DMS153 treated with DMSO at 0.1 percent for 48 hours (cell line): ENCODE results near the gene EZR.

ENCODE experiments used
- DNase-seq: peaks from one replicate; lab custom pipeline; 2025; ENCODE audit not compliant: unreplicated experiment; lab: John Stamatoyannopoulos, UW

EZR gene

DNA sequence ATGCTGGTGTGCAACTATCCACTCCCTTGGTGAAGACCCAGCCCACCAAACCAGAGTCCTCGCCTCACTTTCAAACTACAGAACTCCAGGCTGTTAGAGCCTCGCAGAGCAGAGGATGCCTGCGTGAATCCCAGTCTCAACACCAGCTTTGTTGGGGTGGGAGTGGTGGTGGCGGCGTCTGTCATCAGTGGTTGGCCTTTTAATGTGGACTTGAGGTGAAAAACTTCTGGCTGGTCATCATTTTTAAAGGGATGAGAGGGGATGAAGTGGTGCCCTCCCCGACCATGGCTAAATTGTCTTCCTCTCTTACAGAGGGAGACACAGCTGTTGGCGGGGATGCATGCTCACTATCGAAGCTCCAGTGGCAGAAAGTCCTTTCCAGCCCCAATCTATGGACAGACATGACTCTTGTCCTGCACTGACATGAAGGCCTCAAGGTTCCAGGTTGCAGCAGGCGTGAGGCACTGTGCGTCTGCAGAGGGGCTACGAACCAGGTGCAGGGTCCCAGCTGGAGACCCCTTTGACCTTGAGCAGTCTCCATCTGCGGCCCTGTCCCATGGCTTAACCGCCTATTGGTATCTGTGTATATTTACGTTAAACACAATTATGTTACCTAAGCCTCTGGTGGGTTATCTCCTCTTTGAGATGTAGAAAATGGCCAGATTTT lies 54.9 kb downstream of the EZR start:
- DNase-seq, result no peak

DNA sequence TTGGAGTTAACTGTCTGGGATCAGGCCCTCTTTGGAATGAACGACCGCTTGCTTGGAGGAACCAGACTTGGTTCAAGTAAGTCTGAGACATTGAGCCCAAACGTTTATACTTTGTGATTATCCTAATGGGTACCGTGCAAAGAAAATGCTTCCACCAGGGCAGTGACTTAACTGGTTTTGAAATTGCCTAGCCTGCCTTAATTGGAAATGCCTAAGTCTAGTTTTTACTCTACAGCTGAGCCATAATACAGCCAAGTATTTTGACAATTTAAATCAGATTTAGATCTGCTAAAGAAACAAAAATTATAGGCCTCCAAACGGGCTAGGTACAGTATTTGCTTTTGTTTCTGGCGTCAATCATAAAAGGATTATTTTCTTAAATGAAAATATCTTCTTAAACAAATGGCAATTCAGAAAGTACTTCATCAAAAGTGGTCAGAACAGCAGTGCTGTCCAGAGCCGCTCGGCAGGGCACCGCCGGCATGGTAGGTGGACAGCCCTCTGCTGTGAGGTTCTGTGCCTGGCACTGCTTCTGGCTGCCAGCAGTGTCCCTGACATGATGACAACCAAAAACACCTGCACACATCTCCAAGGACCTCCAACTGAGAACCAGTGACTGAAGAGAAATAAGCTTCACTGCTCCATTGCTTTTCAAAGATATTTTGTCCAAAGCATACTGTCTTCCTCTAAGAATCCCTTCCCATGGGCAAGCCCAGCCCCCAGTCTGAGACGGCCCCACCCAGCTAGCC lies 55.6 kb downstream of the EZR start:
- no peak for DNase-seq

DNA sequence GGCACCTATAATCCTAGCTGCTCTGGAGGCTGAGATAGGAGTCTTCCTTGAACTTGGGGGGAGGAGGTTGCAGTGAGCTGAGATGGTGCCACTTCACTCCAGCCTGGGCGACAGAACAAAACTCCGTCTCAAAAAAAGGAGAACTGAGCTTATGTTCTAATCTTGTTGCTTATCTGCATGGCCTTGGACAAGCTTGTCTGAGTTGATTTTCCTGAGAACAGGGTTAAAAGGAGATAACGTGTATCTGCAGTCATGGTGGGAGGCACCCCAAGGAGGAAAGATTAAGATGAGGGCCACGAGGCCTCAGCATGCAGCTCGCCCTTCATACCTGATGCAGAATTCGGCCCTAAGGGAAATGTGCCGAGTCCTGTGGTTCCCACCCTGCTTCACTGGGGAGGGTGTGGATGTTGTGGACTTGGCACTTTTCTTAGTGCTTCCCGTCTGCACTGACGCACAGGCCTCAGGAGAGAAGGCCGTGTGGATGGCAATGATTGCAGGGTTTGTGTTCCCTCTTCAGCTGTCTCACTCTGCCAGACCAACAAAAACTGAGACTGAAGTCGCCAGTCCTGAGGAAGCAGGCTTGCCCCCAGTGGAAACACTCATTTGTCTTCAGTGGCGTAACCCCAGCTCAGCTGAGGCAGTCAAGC lies 56.3 kb downstream of the EZR start:
- DNase-seq, result no peak

- DNase-seq, result no peak
Observed at GRCh38 chr6:158761746-158762145, 57.4 kb downstream of the EZR start.

DNA sequence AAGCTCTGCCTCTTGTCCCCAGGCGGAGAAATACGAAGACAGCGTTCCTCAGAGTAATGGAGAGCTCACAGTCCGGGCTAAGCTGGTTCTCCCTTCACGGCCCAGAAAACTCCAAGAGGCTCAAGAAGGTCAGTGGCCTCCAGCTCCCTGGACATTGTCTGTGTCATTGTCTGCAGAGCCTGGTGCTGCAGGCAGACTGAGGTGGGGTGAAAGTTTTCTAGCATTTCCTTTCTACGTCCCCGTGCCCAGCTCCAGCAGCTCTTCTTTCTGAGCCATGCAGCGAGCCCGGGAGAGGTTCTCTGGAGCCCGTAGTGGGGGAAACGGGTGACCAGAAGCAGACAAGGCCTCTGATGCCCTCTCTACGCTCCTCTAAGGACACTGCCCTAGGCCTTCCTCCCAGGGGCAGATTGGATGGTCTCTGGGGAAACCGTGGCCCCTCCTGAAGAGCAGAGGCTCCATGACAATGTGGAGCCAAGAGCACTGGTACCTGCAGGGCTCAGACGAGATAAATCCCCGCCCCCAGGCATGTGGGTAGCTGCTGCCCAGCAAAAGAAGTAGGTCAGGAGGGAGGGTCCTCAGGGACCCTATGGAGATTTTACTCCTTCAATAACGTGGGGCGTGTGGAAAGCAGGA lies 58.4 kb downstream of the EZR start:
- no peak for DNase-seq

DNA sequence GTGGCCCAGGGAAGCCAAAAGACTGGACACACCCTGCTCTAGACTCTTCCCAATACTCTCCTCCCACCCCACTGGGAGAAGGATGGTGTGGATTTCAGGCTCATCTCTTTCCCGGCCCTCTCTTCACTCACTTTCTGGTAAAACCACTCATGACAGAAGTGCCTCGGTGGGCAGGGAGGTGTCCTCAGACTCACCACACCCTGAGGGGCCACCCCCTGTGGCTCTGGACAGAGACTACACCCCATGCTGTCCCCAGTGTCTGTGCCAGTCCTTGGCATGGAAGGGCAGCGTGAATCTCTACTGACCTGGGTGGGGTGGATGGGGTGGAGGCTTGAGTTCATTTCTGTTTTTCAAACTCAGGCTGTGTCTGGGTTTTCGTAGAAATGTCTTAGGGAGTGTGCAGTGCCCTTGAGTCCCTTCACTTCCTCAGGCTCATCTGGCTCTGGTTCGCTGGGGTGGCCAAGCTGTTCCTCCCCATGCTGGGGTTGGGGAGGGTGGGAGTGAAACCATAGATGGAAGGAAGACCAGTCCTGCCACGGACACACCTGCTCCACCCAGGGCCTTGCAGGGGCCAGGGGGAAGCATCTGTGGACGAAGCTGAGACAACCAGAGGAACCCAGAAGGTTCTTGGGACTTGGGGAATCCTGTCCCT lies 59.1 kb downstream of the EZR start:
- DNase-seq, result no peak

DNA sequence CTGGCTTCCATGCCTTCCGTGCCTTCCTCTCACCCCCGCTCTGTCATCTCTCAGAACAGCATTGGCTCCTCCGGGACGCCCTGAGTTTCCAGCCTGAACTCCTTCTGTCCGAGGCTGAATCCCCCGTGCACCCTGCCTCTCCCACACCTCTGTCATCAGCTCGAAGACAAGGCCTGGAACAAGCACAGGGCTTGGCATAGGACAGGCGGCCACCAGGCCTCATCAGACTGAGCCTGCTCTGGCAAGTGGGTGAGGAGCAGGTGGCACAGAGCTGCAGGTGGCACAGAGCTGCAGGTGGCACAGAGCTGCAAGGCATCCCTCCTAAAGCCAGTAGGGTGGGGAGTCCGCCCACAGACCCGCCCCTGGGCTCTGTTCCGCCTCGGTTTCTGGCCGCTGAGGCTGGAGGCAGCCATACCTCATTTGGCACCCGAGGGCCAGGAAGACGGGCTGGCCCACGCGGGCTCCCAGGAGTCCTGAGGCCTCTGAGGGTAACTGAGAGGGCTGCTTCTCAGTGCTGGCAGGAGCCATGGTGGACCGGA lies 60.2 kb downstream of the EZR start:
- DNase-seq, result peak; percentile 42

DNA sequence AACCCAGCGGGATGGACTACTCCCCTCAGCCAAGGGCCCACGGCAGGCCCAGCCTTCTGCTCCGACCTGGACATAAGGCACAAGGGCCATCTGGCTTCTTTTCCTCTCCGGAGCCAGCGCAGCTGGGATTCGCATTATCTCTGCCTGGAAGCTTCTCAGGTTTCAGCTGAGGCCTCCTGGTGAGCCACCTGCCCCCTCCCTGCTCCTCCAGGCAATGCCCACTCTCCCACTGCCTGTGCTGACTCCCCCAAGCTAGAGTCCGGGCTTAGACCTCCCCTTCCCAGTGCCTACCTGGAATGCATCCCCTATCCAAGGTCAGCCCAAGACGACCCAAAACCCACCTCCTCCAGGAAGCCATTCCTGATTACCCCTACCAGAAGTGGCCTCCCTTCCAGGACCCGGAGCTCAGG lies 60.7 kb downstream of the EZR start:
- peak; percentile 48 for DNase-seq

DNA sequence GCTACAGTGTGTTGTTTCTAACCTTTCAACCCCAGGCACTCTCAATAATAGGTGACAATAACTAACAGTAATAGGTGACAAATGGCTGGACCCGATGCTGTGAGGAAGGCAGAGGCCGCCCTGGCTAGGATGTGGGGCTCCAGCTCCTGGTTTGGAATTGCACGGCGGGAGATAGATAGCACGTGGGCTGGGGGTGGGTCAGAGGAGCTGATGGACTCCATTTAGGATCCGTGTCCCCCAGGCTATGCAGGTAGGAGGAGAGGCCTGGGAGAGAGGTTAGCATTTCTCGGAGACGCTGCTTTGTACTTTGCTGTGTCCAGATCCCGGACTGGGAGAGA lies 61.4 kb downstream of the EZR start:
- DNase-seq, result no peak

GRCh38 chr6:158756977-158757752 lies 62.0 kb downstream of the EZR start:
- DNase-seq, result no peak

GRCh38 chr6:158756126-158756525 lies 63.0 kb downstream of the EZR start:
- DNase-seq, result no peak

- DNase-seq, result no peak
Observed at GRCh38 chr6:158755636-158756035, 63.5 kb downstream of the EZR start.

- no peak for DNase-seq
Observed at GRCh38 chr6:158754738-158755137, 64.4 kb downstream of the EZR start.

GRCh38 chr6:158753811-158754210 lies 65.4 kb downstream of the EZR start:
- no peak for DNase-seq

DNA sequence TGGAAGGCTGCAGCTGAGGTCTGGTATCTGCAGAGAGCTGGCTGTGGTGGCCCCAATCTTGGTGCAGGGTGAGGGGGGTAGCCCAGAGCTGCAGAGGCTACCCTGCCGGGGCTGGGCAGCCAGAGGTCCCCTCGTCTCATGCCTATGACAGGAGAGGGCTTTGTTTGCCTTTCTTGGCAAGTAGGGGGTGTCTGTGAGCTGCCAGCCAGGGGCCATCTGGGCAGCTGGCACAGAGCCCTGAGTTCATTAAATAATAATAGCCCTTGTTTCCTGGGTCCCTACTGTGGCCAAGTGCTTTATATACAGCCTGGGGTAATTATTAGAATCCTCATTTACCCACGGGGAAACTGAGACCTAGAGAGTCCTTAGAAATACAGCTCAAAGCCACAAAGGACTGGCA lies 66.6 kb downstream of the EZR start:
- DNase-seq, result peak; percentile 70

- DNase-seq, result no peak
Observed at GRCh38 chr6:158751921-158752320, 67.2 kb downstream of the EZR start.

GRCh38 chr6:158751224-158751623 lies 67.9 kb downstream of the EZR start:
- no peak for DNase-seq

DNA sequence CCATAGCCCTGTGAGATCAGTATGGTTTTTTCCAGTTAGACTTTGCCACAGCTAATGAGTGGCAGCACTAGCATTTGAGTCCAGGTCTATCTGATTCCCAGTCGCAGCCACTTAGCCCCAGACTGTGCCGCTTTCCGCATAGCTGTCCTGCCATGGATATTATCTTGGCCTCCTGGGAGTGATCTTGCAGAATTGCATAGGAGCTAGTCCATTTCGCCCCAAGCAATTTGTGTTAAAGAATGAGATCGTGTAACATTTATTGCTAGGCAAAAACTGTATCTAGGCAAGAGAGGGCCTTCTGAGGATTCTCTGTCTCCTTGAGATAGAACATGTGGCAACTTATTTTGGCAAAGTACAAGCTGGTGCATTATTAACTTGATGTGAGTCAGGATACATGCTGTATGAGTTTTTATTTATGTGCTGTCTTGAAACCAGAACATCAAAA lies 74.2 kb downstream of the EZR start:
- no peak for DNase-seq

DNA sequence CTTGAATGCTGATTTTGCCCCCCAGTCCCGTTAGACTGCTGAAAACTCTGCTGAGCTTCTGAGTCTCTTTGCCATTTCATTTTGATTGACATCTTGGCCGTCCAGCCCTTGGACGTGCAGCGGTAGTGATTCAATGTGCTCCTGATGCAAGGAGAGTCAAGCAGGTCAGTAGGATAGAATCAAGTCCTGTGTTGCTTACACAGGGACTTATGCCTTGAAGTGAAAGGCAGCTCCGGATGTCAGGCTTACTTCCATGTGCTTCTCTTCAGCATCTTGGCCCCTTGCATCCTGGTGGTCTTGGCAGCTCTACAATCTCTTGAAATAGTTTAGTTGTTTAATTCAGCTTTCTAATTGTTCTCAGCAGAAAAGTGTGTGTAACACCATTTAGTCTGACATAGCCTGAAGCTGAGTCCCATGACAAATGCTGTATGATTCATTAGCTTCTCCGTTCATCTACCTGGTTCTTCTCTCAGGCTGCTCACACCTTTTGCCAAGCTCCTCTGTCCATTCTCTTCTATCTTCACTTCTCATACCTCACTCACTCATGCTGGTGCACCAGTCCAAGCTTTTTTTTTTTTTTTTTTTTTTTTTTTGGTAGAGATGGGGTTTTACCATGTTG lies 76.0 kb downstream of the EZR start:
- DNase-seq, result no peak

DNA sequence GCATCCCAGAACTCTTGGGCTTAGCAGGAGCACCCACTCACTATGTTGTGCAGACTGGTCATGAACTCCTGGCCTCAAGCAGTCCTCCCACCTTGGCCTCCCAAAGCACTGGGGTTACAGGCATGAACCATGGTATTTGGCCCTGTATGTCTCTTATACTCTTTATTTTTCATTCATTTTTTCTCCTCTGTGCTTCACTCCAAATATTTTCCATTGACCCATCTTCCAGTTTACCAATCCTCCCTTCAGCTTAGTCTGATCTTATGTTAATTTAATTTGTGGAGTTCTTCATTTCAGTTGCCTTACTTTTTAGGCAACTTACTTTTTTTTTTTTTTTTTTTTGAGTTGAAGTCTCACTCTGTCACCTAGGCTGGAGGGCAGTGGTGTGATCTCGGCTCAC lies 79.5 kb downstream of the EZR start:
- no peak for DNase-seq
